CD14-positive monocyte (primary cell): ENCODE data around the gene PLAAT4. TPM values are rescaled to one million over a fixed set of nuclear protein-coding genes. Genes with fewer than 3 reads are reported as not detected.

Source experiments
- DNase-seq, 3 donors: peaks; one replicate each; pipeline ENCODE4 v3.0.0-alpha.2; 2011 to 2022
- H2AFZ ChIP-seq: 2 replicates; pipeline ENCODE4 v1.6.0; 2012; ENCODE audit warnings: mild to moderate bottlenecking, low read depth, low read length, inconsistent platforms; ENCODE audit not compliant: insufficient read depth, poor library complexity, severe bottlenecking
- H3K27ac ChIP-seq, 2 donors: 1 replicate in 1 of 2; 2 replicates in 1 of 2; pipeline ENCODE4 v1.5.1; 2012 to 2013; ENCODE audit warnings: low read length in 2 of 2, control low read depth in 1 of 2, inconsistent platforms in 1 of 2, low read depth in 1 of 2, mild to moderate bottlenecking in 1 of 2
- H3K27me3 ChIP-seq, 2 donors: one replicate each; pipeline versions ENCODE4 v1.6.0 to v1.6.1; 2011 to 2013; ENCODE audit warnings: low read length in 2 of 2; ENCODE audit not compliant: control insufficient read depth in 2 of 2, insufficient read depth in 2 of 2
- H3K36me3 ChIP-seq, 2 donors: replicated peaks in 1 of 2; 1 replicate in 1 of 2; 2 replicates in 1 of 2; pipeline versions ENCODE4 v1.5.1 to v1.6.1; 2012 to 2013; ENCODE audit warnings: low read length in 2 of 2, control low read depth in 1 of 2, inconsistent platforms in 1 of 2, mild to moderate bottlenecking in 1 of 2; ENCODE audit not compliant: insufficient read depth in 2 of 2, control insufficient read depth in 1 of 2
- H3K4me1 ChIP-seq, 2 donors: 1 replicate in 1 of 2; 2 replicates in 1 of 2; pipeline versions ENCODE4 v1.5.1 to v1.6.1; 2012 to 2013; ENCODE audit warnings: low read length in 2 of 2, control low read depth in 1 of 2, inconsistent platforms in 1 of 2, mild to moderate bottlenecking in 1 of 2, moderate library complexity in 1 of 2; ENCODE audit not compliant: insufficient read depth in 2 of 2, control insufficient read depth in 1 of 2
- H3K4me2 ChIP-seq: replicated peaks from 2 replicates; pipeline ENCODE3; 2012; ENCODE audit warnings: low read length, moderate library complexity, mild to moderate bottlenecking; ENCODE audit not compliant: poor library complexity, severe bottlenecking; ENCODE audit errors: extremely low read depth
- H3K4me3 ChIP-seq, 3 experiments: fragments of 200-600 bp in 1 of 3; sonication (generic) in 1 of 3; replicated peaks in 1 of 3; 1 replicate in 2 of 3; 2 replicates in 1 of 3; pipeline ENCODE4 v1.5.1; 2011 to 2013; ENCODE audit warnings: low read length in 3 of 3, mild to moderate bottlenecking in 3 of 3, control low read depth in 2 of 3, low read depth in 2 of 3, inconsistent platforms in 1 of 3, moderate library complexity in 1 of 3
- H3K79me2 ChIP-seq: 2 replicates; pipeline ENCODE4 v1.6.0; 2012; ENCODE audit warnings: mild to moderate bottlenecking, control low read depth, inconsistent platforms, low read length, moderate library complexity; ENCODE audit not compliant: insufficient read depth
- H3K9ac ChIP-seq: 2 replicates; pipeline ENCODE4 v1.6.0; 2017; ENCODE audit warnings: low read length, mild to moderate bottlenecking; ENCODE audit not compliant: insufficient read depth, poor library complexity, severe bottlenecking
- H3K9me3 ChIP-seq, 2 donors: replicated peaks in 1 of 2; 1 replicate in 1 of 2; 2 replicates in 1 of 2; pipeline versions ENCODE4 v1.5.1 to v1.6.1; 2012 to 2013; ENCODE audit warnings: low read length in 2 of 2, control low read depth in 1 of 2; ENCODE audit not compliant: control insufficient read depth in 1 of 2, insufficient read depth in 1 of 2
- H4K20me1 ChIP-seq: 2 replicates; pipeline ENCODE4 v1.6.0; 2012; ENCODE audit warnings: mild to moderate bottlenecking, low read length, control low read depth, moderate library complexity; ENCODE audit not compliant: insufficient read depth
- H3K27ac Mint-ChIP-seq, 7 donors: one replicate each; pipeline ENCODE4 v1.8.0; 2020; ENCODE audit warnings: mild to moderate bottlenecking in 7 of 7, mixed read lengths in 7 of 7, moderate library complexity in 6 of 7, inconsistent platforms in 2 of 7
- H3K27me3 Mint-ChIP-seq, 3 donors: one replicate each; pipeline ENCODE4 v1.8.0; 2021 to 2022; ENCODE audit warnings: low read depth in 3 of 3, mild to moderate bottlenecking in 3 of 3, mixed read lengths in 3 of 3, moderate library complexity in 3 of 3, inconsistent platforms in 1 of 3
- H3K36me3 Mint-ChIP-seq, 2 donors: one replicate each; pipeline ENCODE4 v1.8.0; 2020; ENCODE audit warnings: mixed read lengths in 2 of 2, inconsistent platforms in 1 of 2, mild to moderate bottlenecking in 1 of 2
- H3K4me1 Mint-ChIP-seq: one replicate; pipeline ENCODE4 v1.8.0; 2020; ENCODE audit warnings: mild to moderate bottlenecking, mixed read lengths
- H3K4me3 Mint-ChIP-seq, 2 donors: one replicate each; pipeline ENCODE4 v1.8.0; 2020; ENCODE audit warnings: mild to moderate bottlenecking in 2 of 2, mixed read lengths in 2 of 2, moderate library complexity in 1 of 2
- H3K9me3 Mint-ChIP-seq, 7 donors: one replicate each; pipeline ENCODE4 v1.8.0; 2020 to 2022; ENCODE audit warnings: mixed read lengths in 7 of 7, mild to moderate bottlenecking in 6 of 7, moderate library complexity in 6 of 7, inconsistent platforms in 2 of 7
- CTCF ChIP-seq: fragments of 200-600 bp; IDR thresholded peaks from one replicate; pipeline ENCODE4 v1.8.0; 2022; ENCODE audit warnings: antibody characterized with exemption, mild to moderate bottlenecking
- WGBS: methylation state at CpG from one replicate; pipeline ENCODE4 v1.1.5; 2013; ENCODE audit warnings: missing lambda C conversion rate; ENCODE audit not compliant: insufficient coverage; 5-methylcytosine and 5-hydroxymethylcytosine counted together
- intact Hi-C, 2 donors: fragments of 100-400 bp; cut with micrococcal nuclease; formaldehyde crosslinking; loops; one replicate each; pipeline versions ENCODE4 v1.15.0 to v1.15.1; 2023
- polyA plus RNA-seq, 3 donors: library from polyadenylated mRNA; depleted of rRNA in 1 of 3; unstranded in 2 of 3; stranded (reverse) in 1 of 3; fragments of 300-500 nt in 2 of 3; fragments of >200 nt in 1 of 3; fragmentation: Illumina TruSeq in 2 of 3; gene quantifications; 1 replicate in 2 of 3; 2 replicates in 1 of 3; pipeline ENCODE4 v1.2.3, GENCODE V29; 2012 to 2021

Gene PLAAT4
- polyA plus RNA-seq, 3 donors: 55.2 to 119 (median 101) TPM

- H3K4me2 ChIP-seq: peak overlapping the region; percentile 83
- H4K20me1 ChIP-seq: no peaks in the 10 kb centered on the region
- H3K27ac Mint-ChIP-seq: no peak overlapping the region
- WGBS: 43% methylated on average over 2 of the region's 3 CpGs
- no peaks in the 10 kb centered on the region for H3K79me2 ChIP-seq
- no peak overlapping the region for H3K27ac ChIP-seq
- DNase-seq: no peak
- H3K4me1 Mint-ChIP-seq: peaks cover 39% of the 10 kb centered on the region
- H2AFZ ChIP-seq: no peak overlapping the region
- H3K4me1 ChIP-seq: peaks cover 36 to 40% of the 10 kb centered on the region in 2 donors
- peak overlapping the region in 1 of 2 donors; percentile 83 for H3K4me3 Mint-ChIP-seq
- no peaks in the 10 kb centered on the region for H3K36me3 ChIP-seq
- no peak overlapping the region for H3K9ac ChIP-seq
- peaks cover 11 to 26% of the 10 kb centered on the region in 2 donors for H3K27me3 ChIP-seq
- H3K9me3 ChIP-seq: peaks cover 0 to 11% of the 10 kb centered on the region in 2 donors
- TF ChIP-seq CTCF: no peak
- no peak overlapping the region for H3K4me3 ChIP-seq
- intact Hi-C loops: no loop called here
- H3K36me3 Mint-ChIP-seq: peaks cover 1 to 11% of the 10 kb centered on the region in 2 donors
- H3K9me3 Mint-ChIP-seq: peaks cover 12 to 24% (median 15%) of the 10 kb centered on the region in 7 donors
- H3K27me3 Mint-ChIP-seq: peaks cover 15 to 35% (median 18%) of the 10 kb centered on the region in 3 donors
Observed at GRCh38 chr11:63489879-63490278, 46.7 kb upstream of the PLAAT4 start.

- Histone ChIP-seq H3K27ac (no peak within 1 kb of the TSS), H3K27me3 (peaks cover 11 to 26% of the 10 kb centered on the region in 2 donors), H3K4me3 (peak within 1 kb of the TSS; percentile 29 to 74 (median 58)), H3K79me2 (no peaks in the 10 kb centered on the region), H3K4me1 (peaks cover 36 to 40% of the 10 kb centered on the region in 2 donors), H3K36me3 (no peaks in the 10 kb centered on the region), H3K4me2 (peak within 1 kb of the TSS; percentile 83), H3K9me3 (peaks cover 0 to 3% of the 10 kb centered on the region in 2 donors), H4K20me1 (no peaks in the 10 kb centered on the region), H2AFZ (peak within 1 kb of the TSS; percentile 74), H3K9ac (peak within 1 kb of the TSS; percentile 46)
- TF ChIP-seq CTCF: no peak
- Mint-ChIP-seq H3K4me1 (peaks cover 39% of the 10 kb centered on the region), H3K36me3 (peaks cover 0 to 9% of the 10 kb centered on the region in 2 donors), H3K9me3 (peaks cover 3 to 16% (median 7%) of the 10 kb centered on the region in 7 donors), H3K27ac (peak within 1 kb of the TSS in 3 of 7 donors; percentile 63 to 83 (median 82)), H3K27me3 (peaks cover 15 to 31% (median 18%) of the 10 kb centered on the region in 3 donors), H3K4me3 (peak within 1 kb of the TSS; percentile 89 to 98)
- peak in 1 of 3 donors; percentile 21 for DNase-seq
- WGBS: 15% methylated on average over 48 of the region's 60 CpGs
- intact Hi-C loops: no loop called here
Observed at GRCh38 chr11:63490551-63491239, 45.9 kb upstream of the PLAAT4 start, which contains the start of gene PLAAT5. PLAAT5 (minus strand) TSS chr11:63491167; CDS start chr11:63491034, 133 bp downstream.
